CD4-positive, alpha-beta T cell treated with Interleukin-12 subunit alpha and Interleukin-12 subunit beta, for 1 hour (primary cell): ENCODE results near the gene ALPK1.
"Not testable (repeated sequence)": the region's sequence is repeated elsewhere in the genome, so short reads cannot be mapped to it uniquely, and the experiment has no call there.

ENCODE experiments used
- DNase-seq: peaks from one replicate; pipeline ENCODE4 v3.0.0-alpha.2; 2020

The ALPK1 gene

GRCh38 chr4:112472318-112472717 is 175.1 kb downstream of the ALPK1 start:
- DNase-seq, result no peak

- no peak for DNase-seq
These were observed 176.8 kb downstream of the ALPK1 start for GRCh38 chr4:112473985-112474384.

DNA sequence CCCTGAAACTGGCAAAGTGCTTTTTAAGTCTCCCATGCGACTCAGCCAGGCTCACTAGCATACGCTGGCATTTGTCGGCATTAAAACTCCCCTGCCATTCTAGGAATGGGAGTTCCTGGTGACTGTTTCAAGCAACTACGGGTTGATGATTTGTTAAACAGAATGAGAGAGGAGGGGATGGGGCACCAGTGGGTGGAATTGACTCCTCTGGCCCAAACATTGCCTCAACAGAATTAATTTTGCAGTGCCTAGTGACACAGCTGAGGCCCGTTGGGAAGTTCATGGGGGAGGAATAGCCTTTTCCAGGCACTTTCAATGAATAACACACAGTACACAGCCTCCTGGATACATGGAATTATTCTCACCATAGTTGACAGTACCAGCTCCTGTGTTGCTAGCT is 188.8 kb downstream of the ALPK1 start:
- DNase-seq, result no peak

DNA sequence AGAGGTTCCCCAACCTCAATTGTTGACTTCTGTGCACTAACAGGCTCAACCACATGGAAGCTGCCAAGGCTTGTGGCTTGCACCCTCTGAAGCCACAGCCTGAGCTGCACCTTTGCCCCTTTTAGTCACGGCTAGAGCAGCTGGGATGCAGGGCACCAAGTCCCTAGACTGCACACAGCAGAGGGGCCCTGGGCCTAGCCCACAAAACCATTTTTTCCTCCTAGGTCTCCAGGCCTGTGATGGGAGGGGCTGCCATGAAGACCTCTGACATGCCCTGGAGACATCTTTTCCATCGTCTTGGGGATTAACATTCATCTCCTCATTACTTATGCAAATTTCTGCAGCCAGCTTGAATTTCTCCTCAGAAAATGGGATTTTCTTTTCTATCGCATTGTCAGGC is 193.6 kb downstream of the ALPK1 start:
- not testable (repeated sequence) for DNase-seq
